PFSK-1 (cell line): ENCODE measurements around the gene C12orf57.

Source experiments
- FOXP2 ChIP-seq: optimal IDR thresholded peaks from 2 replicates; pipeline ENCODE3; 2011; ENCODE audit warnings: borderline replicate concordance, control low read depth, inconsistent platforms; ENCODE audit not compliant: insufficient read depth; ENCODE audit errors: extremely low read length, extremely low read depth
- POLR2AphosphoS5 ChIP-seq: IDR thresholded peaks from 2 replicates; pipeline ENCODE4 v1.6.1; 2012; ENCODE audit warnings: low read depth, mild to moderate bottlenecking, control low read depth, low read length, moderate library complexity
- SIN3A ChIP-seq: IDR thresholded peaks from 2 replicates; pipeline ENCODE4 v1.6.1; 2012; ENCODE audit warnings: mild to moderate bottlenecking, low read length, moderate library complexity, borderline replicate concordance; ENCODE audit not compliant: insufficient read depth
- TAF1 ChIP-seq: IDR thresholded peaks from 2 replicates; pipeline ENCODE4 v1.6.1; 2012; ENCODE audit warnings: low read length, control low read depth, borderline replicate concordance; ENCODE audit not compliant: insufficient read depth
- TF ChIP-seq, protein P1 (sequence below), 2 experiments: IDR thresholded peaks; 2 replicates each; pipeline versions ENCODE4 v1.6.1 to v1.8.0; 2011 to 2012; ENCODE audit warnings: low read depth in 2 of 2, low read length in 2 of 2, control low read depth in 1 of 2, inconsistent platforms in 1 of 2, mild to moderate bottlenecking in 1 of 2, moderate library complexity in 1 of 2; ENCODE audit not compliant: insufficient read depth in 1 of 2

Gene C12orf57

DNA sequence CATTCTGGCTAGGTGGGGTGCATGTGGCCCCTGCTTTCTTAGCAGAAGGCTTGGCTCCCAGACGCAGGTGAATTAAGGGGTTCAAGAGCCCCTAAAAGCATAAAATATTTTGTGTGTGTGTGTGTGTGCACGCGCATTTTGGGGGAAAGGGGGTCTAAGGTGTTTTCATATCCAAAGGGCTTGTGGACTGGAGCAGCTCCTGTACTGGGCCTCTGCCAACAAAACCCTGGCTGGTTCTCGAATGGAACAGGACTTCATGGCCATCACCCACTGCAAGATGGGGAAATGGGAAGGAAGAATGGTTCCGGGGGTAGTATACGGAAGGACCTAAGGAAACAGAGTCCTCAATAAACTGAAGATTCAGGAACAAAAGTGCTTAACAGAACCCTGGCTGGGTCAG, 20.0 kb upstream of the C12orf57 start:
- TF ChIP-seq, protein P1, sequence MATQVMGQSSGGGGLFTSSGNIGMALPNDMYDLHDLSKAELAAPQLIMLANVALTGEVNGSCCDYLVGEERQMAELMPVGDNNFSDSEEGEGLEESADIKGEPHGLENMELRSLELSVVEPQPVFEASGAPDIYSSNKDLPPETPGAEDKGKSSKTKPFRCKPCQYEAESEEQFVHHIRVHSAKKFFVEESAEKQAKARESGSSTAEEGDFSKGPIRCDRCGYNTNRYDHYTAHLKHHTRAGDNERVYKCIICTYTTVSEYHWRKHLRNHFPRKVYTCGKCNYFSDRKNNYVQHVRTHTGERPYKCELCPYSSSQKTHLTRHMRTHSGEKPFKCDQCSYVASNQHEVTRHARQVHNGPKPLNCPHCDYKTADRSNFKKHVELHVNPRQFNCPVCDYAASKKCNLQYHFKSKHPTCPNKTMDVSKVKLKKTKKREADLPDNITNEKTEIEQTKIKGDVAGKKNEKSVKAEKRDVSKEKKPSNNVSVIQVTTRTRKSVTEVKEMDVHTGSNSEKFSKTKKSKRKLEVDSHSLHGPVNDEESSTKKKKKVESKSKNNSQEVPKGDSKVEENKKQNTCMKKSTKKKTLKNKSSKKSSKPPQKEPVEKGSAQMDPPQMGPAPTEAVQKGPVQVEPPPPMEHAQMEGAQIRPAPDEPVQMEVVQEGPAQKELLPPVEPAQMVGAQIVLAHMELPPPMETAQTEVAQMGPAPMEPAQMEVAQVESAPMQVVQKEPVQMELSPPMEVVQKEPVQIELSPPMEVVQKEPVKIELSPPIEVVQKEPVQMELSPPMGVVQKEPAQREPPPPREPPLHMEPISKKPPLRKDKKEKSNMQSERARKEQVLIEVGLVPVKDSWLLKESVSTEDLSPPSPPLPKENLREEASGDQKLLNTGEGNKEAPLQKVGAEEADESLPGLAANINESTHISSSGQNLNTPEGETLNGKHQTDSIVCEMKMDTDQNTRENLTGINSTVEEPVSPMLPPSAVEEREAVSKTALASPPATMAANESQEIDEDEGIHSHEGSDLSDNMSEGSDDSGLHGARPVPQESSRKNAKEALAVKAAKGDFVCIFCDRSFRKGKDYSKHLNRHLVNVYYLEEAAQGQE (IDR thresholded peaks at IDR 0.05; ENCODE audit: insufficient read depth in 1 of 2, low read depth in 2 of 2, low read length in 2 of 2), result no peak
- no peak for TF ChIP-seq TAF1
- no peak for TF ChIP-seq POLR2AphosphoS5
- no peak for TF ChIP-seq FOXP2
- no peak for TF ChIP-seq SIN3A

DNA sequence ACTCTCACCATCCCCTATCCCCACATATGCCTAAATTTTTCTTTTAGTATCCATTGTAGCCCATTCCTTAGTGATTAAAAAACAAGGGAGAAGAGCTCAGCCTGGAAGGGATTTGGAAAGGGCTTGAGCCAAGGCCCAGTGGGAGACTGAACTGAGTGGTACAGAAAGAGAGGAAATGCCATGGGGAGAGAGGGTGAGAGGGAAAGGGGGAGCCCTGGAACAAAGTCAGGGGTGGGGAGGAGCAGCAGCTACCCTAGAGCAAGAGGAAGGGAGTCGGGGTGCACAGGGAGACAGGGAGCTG, 18.6 kb upstream of the C12orf57 start:
- TF ChIP-seq POLR2AphosphoS5 (no peak), SIN3A (no peak), FOXP2 (no peak), TAF1 (no peak)
- TF ChIP-seq, protein P1 (IDR thresholded peaks at IDR 0.05; ENCODE audit: insufficient read depth in 1 of 2, low read depth in 2 of 2, low read length in 2 of 2), result no peak

DNA sequence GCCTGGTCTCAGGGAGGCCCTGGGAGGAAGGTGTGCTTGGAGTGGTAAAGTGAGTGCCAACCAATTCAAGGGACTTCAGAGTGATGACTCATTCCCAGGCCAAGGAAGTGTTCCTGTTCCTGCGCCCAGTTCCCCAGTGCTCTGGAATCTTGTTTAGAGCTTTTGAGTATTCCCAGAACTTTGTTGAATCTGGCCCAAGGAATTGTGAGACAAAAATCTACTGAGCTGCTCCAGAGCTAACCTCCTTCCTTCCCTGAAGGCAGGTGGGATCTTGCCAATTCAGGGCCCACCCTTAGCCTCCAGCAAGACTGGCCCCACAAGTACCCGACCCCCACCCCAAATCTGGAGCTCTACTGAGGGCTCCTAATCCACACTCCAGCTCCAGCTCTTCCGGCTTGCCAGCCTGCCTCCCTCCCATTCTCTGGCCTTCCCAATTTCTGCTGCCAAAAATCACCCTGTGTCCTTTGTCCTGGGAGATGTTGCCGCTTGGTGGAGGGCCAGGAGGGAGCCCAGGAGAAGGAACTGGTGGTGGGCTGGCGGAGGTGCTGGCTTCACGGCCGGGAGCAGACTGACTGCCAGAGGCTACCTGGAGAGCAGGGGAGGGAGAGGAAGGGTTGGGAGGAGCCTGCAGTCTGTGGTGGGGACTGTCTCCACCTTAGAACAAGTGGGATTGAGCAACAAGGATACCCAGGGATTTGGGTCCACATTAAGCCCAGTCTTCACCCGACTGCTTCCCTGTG, 18.1 kb upstream of the C12orf57 start:
- TF ChIP-seq TAF1 (no peak), FOXP2 (no peak), POLR2AphosphoS5 (peak; percentile 60; the same call in 1 of the 2 replicates), SIN3A (no peak)

DNA sequence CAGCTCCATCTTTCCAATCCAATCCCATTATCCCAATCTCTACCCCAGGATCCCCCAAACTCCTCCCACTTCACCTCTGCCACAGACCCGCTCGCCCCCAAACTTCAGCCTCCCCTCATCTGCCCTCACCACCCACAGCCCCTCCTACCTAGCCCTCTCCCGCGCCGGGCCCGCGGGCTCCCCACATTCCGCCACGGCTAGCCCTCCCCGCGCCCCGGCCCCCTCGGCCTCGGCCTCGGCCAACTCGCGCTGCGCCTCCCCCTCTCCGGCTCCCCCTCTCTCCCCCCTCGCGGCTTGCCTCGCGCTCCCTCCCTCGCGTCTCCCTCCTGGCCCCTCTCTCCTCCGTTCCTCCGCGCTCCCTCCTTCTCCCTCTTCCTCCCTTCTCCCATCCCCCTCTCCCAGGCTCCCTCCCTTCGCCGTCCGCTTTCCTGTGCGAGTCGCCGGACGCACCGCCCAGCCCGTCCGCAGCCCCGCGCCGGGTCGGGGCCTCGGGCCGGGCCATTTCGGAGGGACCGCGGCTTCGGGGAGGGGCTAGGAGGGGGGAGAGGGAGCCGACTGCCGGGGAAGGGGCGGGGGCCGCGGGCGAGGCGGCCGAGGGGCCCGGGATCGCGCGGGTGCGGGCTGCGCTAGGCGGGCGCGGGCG, 16.3 kb upstream of the C12orf57 start, which contains the start of gene ATN1:
Gene ATN1, plus strand, starts transcription at position 581 of the 643 bp plus-strand sequence. CDS start 6,043 bp downstream, outside the sequence.
- TF ChIP-seq POLR2AphosphoS5 (peak; percentile 81), FOXP2 (peak; percentile 78), TAF1 (0 out of 2 replicates have a peak, but pooled peaks have one; percentile 57), SIN3A (no peak)
- TF ChIP-seq, protein P1 (IDR thresholded peaks at IDR 0.05; ENCODE audit: insufficient read depth in 1 of 2, low read depth in 2 of 2, low read length in 2 of 2), result 0 out of 4 replicates have a peak, but pooled peaks of 1 of the 2 experiments have one; percentile 25

DNA sequence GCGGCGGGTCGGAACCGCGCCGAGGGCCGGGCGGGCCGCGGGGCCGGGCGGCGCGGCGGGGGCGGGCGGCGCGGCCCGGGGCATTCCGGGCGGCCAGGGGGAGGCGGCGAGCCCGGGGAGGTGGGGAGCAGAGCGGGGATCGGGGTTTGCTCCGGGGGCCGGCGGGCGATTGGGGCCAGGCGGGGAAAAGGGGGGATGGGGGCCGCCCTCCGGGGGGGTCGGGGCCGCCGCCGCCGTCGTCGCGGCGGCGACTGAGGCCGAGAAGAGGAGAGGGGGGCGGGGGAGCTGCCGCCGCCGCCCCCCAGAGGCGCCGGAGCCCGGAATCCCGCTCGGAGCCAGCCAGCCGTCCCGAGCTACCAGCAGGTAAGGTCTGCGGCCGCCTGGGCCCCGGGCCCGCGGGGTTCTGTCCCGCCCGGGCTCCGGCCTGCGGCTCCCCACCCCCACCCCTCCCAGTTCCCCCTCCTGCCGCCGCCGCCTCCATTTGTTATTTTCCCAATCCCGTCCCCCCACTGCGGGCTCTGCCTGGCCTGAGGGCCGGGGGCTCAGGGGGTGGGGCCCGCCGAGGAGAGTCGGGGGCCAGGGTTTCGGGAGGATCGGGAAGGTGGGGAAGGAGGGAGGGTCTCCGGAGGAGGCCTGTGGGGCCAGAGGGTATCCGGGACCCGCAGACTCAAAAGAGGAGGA, 15.7 kb upstream of the C12orf57 start:
- TF ChIP-seq SIN3A (no peak), TAF1 (no peak), POLR2AphosphoS5 (no peak), FOXP2 (no peak)
- TF ChIP-seq, protein P1 (IDR thresholded peaks at IDR 0.05; ENCODE audit: insufficient read depth in 1 of 2, low read depth in 2 of 2, low read length in 2 of 2), result no peak
